Measurements from ENCODE around the gene WWTR1. TPM values are rescaled to one million over a fixed set of nuclear protein-coding genes. Genes with fewer than 3 reads are reported as not detected.

The WWTR1 gene
- total RNA-seq, 2 experiments from 2014 or later = 0.19 to 0.42 TPM

DNA sequence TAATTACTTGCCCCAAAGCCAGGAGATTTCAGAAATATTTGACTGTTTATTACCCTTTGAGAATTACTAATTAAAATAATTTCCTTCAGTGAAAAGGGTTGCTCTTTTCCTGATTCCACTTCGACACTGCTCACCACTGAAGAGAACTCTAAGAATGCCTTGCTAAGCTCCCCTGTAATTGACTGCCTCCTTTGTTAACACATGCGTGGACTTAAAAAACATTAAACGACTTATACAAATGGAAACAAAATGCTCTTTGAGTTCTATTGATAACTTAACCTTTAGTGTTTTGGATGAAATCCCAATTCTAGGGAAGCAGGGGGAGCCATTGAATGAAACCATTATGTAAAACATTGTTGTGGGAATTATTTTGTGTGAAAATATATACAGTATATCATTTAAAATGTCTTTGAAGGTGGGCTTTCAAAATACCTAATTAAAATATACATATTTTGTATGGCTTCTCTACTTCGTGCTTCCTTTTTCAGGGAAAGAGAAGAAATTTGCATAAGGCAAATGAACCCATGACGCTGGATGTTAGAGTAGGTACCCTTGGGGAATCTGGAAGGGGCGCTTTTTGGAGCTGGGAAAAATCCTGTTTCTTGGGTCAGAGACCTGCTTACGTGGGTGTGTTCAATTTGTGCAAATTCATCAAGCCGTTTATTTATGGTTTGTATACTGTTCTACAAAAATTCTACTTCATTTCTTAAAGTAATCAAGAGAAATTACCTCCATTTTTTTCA, 64.2 kb downstream of the WWTR1 start:
- H3K9me3 Mint-ChIP-seq = no peaks in the 10 kb centered on the region
- no peak for DNase-seq
- H3K4me1 Mint-ChIP-seq (ENCODE audit: low read depth) = no peaks in the 10 kb centered on the region
- CTCF ChIA-PET = interaction anchor here (0.7 to 1.1 kb wide), 2 partner anchors 25 to 938 kb away, joined by 3 to 5 read pairs; no protein-coding TSS in a partner anchor
- H3K27me3 Mint-ChIP-seq (ENCODE audit: low read depth) = no peaks in the 10 kb centered on the region
- H3K27ac Mint-ChIP-seq = no peak overlapping the region
- intact Hi-C loops (cut with micrococcal nuclease) = no loop called here
- H3K36me3 Mint-ChIP-seq (ENCODE audit: low read depth) = no peaks in the 10 kb centered on the region
- H3K4me3 Mint-ChIP-seq = no peak overlapping the region

DNA sequence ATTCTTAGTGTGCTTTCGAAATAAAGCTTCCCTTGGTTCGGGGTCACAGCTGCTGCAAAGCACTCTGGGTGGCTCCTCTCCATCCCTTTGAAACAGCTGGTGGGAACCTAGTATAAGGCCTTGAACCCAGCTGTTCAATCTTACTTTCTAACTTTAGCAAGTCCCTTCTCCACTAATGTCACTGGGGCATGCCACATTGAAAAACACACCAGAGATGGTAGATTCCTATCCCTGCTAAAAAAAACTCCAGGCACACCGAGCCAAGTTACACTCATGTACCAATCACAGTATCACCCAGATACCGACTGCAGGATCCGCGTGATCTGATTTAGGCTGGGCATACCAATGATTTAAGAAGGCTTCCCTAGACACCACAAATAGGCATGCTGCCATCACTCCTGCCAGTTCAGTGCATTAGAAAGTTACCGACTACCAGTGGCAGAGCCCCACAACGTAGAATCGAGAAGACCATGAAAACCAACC, 65.0 kb downstream of the WWTR1 start:
- Mint-ChIP-seq H3K27me3 (ENCODE audit: low read depth) (no peaks in the 10 kb centered on the region), H3K27ac (no peak overlapping the region), H3K36me3 (ENCODE audit: low read depth) (no peaks in the 10 kb centered on the region), H3K4me3 (no peak overlapping the region), H3K9me3 (no peaks in the 10 kb centered on the region), H3K4me1 (ENCODE audit: low read depth) (no peaks in the 10 kb centered on the region)
- CTCF ChIA-PET = interaction anchor here (1.1 kb wide), 1 partner anchor 24 kb away, joined by 3 read pairs; no protein-coding TSS in a partner anchor
- no peak for DNase-seq
- intact Hi-C loops (cut with micrococcal nuclease) = no loop called here

DNA sequence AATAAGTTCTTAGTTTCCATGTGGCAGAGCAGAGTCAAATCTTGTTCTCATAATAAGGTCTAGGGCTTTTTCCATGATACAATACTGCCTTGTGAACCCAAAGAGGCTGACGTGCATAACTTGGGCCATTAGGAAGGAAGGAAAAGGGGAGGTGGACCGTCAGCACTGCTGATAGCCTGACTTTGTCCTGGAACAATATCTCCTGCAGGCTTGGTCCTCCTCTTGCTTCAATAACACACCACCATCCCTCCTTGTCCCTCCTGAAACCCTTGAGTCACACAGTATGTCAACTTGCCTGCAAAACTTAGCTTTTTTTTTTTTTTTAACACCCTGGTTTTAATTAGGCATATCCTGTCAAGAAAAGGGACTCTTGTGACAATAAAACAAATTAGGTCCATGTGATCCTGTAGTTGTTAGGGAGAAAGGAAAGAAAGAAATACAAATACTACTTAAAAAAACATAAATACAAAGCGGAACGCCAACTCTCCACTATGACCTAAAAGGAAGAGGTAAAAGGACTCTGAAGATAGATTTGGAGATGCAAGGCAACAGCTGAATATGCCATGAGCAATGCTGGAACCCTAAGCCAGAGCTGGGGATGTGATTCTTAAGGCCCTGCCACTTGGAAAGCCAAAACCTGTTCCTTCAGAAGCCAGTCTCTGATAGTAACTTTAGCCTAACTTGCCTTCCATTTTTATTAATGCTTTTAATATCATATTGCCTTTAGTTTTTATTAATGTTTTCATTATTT, 67.0 kb downstream of the WWTR1 start:
- Mint-ChIP-seq H3K27ac (no peak overlapping the region), H3K36me3 (ENCODE audit: low read depth) (no peaks in the 10 kb centered on the region), H3K4me1 (ENCODE audit: low read depth) (no peaks in the 10 kb centered on the region), H3K9me3 (no peaks in the 10 kb centered on the region), H3K4me3 (no peak overlapping the region), H3K27me3 (ENCODE audit: low read depth) (peaks cover 8% of the 10 kb centered on the region)
- intact Hi-C loops (cut with micrococcal nuclease) = no loop called here
- no peak for DNase-seq
- CTCF ChIA-PET = no interaction called here

DNA sequence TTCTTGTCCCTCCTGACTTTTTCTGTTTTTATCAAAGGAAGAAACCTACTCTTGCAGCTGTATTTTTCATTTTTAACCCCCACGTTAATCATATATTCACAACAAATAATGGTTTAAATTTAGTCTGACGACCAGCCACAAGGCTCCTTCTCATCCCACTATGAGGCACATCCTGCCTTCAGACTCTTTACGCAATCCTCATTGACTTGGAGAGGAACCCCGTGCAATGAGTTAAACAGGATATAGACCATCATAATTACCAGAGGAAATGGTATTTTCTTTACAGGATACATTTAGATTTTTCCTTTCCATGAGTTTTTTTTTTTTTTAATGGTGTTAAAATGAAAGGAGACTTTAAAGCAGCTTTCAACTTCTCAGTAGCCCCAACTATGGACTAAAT, 68.5 kb downstream of the WWTR1 start:
- CTCF ChIA-PET = interaction anchor here (1.2 kb wide), 1 partner anchor 19 kb away, joined by 4 read pairs; no protein-coding TSS in a partner anchor
- Mint-ChIP-seq H3K4me1 (ENCODE audit: low read depth) (no peaks in the 10 kb centered on the region), H3K4me3 (no peak overlapping the region)

DNA sequence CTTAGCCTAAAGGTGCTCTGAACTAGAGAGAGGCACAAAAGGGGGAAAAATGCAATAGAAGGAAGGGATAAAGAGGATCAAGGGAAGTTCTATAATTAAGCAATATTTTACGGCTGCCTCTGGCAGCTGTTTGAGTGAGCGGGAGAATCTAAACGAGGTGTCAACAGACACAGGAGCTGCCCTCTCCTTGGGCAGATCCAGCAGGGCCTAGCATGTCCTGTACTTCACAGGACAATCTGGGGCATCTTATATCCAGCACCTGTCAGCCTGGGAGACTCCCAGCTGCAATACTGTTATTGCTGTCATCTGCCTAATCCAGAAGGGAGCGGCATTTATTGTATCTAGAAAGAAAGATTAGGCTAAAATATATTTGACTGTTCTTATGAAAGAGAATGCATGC, 68.9 kb downstream of the WWTR1 start:
- Mint-ChIP-seq H3K4me3 (no peak overlapping the region), H3K27me3 (ENCODE audit: low read depth) (peaks cover 13% of the 10 kb centered on the region), H3K9me3 (no peaks in the 10 kb centered on the region), H3K4me1 (ENCODE audit: low read depth) (no peaks in the 10 kb centered on the region), H3K27ac (no peak overlapping the region), H3K36me3 (ENCODE audit: low read depth) (no peaks in the 10 kb centered on the region)
- no peak for DNase-seq
- intact Hi-C loops (cut with micrococcal nuclease) = no loop called here
- CTCF ChIA-PET = interaction anchor here (1.2 to 1.3 kb wide), 2 partner anchors 8 to 19 kb away, joined by 4 read pairs; no protein-coding TSS in a partner anchor

More for the DNA sequence above, 68.5 kb downstream of the WWTR1 start:
- no peaks in the 10 kb centered on the region for H3K9me3 Mint-ChIP-seq
- H3K36me3 Mint-ChIP-seq (ENCODE audit: low read depth) = no peaks in the 10 kb centered on the region
- DNase-seq = no peak
- no peak overlapping the region for H3K27ac Mint-ChIP-seq
- peaks cover 9% of the 10 kb centered on the region for H3K27me3 Mint-ChIP-seq (ENCODE audit: low read depth)
- intact Hi-C loops (cut with micrococcal nuclease) = no loop called here

DNA sequence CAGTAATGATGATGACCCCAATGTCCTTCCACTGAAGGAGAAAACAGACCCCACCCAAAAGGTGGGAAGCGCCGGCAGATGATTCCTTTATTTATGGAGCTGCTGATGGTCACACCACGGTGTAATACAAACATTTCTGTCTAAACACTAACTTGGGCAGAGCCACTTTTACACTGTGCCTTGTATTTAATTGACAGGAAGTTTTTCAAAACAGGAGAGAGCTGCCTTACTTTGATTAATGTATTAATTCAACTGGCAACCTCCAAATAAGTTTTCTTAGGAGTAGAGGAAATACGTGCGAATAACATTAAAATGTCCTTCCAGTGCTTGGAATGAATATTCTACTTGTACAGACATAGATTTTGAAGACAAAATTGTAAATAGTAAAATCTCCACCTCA, 70.4 kb downstream of the WWTR1 start:
- Mint-ChIP-seq H3K4me3 (no peak overlapping the region), H3K27ac (no peak overlapping the region), H3K36me3 (ENCODE audit: low read depth) (no peaks in the 10 kb centered on the region), H3K4me1 (ENCODE audit: low read depth) (no peaks in the 10 kb centered on the region), H3K9me3 (no peaks in the 10 kb centered on the region), H3K27me3 (ENCODE audit: low read depth) (peaks cover 14% of the 10 kb centered on the region)
- intact Hi-C loops (cut with micrococcal nuclease) = no loop called here
- no peak for DNase-seq
- CTCF ChIA-PET = interaction anchor here (1.0 kb wide), 1 partner anchor 19 kb away, joined by 4 read pairs; no protein-coding TSS in a partner anchor

DNA sequence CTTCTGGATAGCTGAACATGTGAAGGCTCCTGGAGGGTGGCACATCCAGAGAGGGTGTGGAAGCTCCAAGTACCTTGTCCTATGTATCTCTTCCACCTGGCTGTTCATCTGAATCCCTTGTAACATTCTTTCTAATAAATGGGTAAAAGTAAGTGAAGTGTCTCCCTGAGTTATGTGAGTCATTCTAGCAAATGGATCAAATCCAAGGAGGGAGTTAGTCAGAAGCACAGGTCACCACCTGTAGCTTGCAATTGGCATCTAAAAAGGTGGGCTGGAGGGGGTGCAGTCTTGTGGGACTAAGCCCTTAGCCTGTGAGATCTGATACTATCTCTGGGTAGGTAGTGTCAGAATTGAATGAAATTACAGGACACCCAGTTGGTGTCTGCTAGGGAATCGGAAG, 71.0 kb downstream of the WWTR1 start:
- intact Hi-C loops (cut with micrococcal nuclease) = no loop called here
- no peak overlapping the region for H3K27ac Mint-ChIP-seq
- no peaks in the 10 kb centered on the region for H3K9me3 Mint-ChIP-seq
- H3K27me3 Mint-ChIP-seq (ENCODE audit: low read depth) = peaks cover 14% of the 10 kb centered on the region
- H3K4me1 Mint-ChIP-seq (ENCODE audit: low read depth) = no peaks in the 10 kb centered on the region
- CTCF ChIA-PET = interaction anchor here (0.6 to 1.1 kb wide), 2 partner anchors 18 to 21 kb away, joined by 3 to 4 read pairs; no protein-coding TSS in a partner anchor
- no peak overlapping the region for H3K4me3 Mint-ChIP-seq
- no peaks in the 10 kb centered on the region for H3K36me3 Mint-ChIP-seq (ENCODE audit: low read depth)
- DNase-seq = no peak

DNA sequence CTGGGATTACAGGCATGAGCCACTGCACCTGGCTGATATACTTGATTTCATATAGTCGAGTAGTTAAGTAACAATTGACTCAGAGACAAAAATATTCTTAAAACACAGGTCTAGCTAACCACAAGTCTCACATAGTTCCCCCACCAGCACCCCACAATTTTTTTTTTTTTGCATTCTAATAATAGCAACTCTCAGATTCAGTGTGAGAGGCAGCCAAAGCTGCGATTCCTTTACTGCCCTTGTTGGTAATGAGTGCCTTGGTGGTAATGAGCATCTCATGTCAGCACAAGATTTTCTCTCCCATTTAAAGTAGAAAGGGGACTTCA, 72.5 kb downstream of the WWTR1 start:
- Mint-ChIP-seq H3K4me3 (no peak overlapping the region), H3K27me3 (ENCODE audit: low read depth) (peaks cover 21% of the 10 kb centered on the region), H3K9me3 (no peaks in the 10 kb centered on the region), H3K4me1 (ENCODE audit: low read depth) (no peaks in the 10 kb centered on the region), H3K27ac (no peak overlapping the region), H3K36me3 (ENCODE audit: low read depth) (no peaks in the 10 kb centered on the region)
- DNase-seq = no peak
- intact Hi-C loops (cut with micrococcal nuclease) = no loop called here
- CTCF ChIA-PET = interaction anchor here (0.8 kb wide), 1 partner anchor 16 kb away, joined by 3 read pairs; no protein-coding TSS in a partner anchor

DNA sequence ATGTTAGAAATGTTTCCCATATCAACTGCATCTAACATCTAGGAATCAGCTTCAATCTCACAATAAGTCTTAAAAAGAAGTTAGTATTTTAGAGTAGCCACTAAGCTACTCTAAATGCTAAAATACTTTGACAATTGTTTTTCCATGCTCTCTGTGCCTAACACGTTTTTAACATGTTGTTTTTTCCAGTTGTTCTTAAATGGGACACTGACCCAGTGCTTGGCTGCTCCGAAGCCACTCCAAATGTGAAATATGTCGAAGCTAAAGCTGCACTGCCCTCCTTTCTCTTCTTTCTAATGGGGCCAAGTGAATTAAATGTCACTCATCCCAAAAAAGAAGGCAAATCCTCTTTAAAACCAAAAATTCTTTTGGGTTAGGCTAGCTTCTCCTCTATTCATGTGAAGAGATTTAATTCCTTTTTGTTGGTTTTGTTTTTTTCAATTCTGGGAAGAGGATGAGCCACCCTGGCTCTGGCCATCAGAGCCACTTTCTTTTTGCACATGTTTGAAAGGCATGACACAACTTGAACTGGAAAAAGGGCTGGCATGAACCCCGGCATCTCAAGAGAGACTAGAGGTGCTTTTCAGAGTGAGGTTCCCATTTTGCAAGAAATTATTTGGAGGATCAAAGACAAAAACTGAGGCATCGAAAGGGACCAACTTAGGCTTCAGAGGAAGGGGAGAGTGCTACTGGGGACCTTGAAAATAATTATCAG, 73.7 kb downstream of the WWTR1 start:
- peaks cover 7% of the 10 kb centered on the region for H3K4me1 Mint-ChIP-seq (ENCODE audit: low read depth)
- DNase-seq = no peak
- CTCF ChIA-PET = interaction anchor here (0.7 to 1.0 kb wide), 2 partner anchors 16 to 185 kb away, joined by 3 read pairs; no protein-coding TSS in a partner anchor
- no peak overlapping the region for H3K27ac Mint-ChIP-seq
- H3K36me3 Mint-ChIP-seq (ENCODE audit: low read depth) = no peaks in the 10 kb centered on the region
- H3K27me3 Mint-ChIP-seq (ENCODE audit: low read depth) = peaks cover 24% of the 10 kb centered on the region
- no peak overlapping the region for H3K4me3 Mint-ChIP-seq
- intact Hi-C loops (cut with micrococcal nuclease) = no loop called here
- H3K9me3 Mint-ChIP-seq = no peaks in the 10 kb centered on the region

DNA sequence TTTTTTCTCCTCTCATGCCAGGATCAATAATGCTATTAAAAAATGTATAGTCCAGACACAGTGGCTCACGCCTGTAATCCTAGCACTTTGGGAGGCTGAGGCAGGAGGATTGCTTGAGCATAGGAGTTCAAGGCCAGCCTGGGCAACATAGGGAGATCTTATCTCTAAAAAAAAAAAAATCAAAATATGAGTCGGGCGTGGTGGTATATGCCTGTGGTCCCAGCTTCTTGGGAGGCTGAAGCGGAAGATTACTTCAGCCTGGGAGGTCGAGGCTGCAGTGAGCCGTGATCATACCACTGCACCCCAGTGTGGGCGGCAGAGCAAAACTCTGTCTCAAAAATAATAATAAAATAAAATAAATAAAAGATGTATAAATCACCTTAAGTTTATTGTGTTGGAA, 75.4 kb downstream of the WWTR1 start:
- CTCF ChIA-PET = no interaction called here
- peaks cover 7% of the 10 kb centered on the region for H3K4me1 Mint-ChIP-seq (ENCODE audit: low read depth)
- DNase-seq = no peak
- H3K36me3 Mint-ChIP-seq (ENCODE audit: low read depth) = no peaks in the 10 kb centered on the region
- H3K27me3 Mint-ChIP-seq (ENCODE audit: low read depth) = peaks cover 29% of the 10 kb centered on the region
- H3K4me3 Mint-ChIP-seq = no peak overlapping the region
- H3K9me3 Mint-ChIP-seq = no peaks in the 10 kb centered on the region
- intact Hi-C loops (cut with micrococcal nuclease) = no loop called here
- no peak overlapping the region for H3K27ac Mint-ChIP-seq

DNA sequence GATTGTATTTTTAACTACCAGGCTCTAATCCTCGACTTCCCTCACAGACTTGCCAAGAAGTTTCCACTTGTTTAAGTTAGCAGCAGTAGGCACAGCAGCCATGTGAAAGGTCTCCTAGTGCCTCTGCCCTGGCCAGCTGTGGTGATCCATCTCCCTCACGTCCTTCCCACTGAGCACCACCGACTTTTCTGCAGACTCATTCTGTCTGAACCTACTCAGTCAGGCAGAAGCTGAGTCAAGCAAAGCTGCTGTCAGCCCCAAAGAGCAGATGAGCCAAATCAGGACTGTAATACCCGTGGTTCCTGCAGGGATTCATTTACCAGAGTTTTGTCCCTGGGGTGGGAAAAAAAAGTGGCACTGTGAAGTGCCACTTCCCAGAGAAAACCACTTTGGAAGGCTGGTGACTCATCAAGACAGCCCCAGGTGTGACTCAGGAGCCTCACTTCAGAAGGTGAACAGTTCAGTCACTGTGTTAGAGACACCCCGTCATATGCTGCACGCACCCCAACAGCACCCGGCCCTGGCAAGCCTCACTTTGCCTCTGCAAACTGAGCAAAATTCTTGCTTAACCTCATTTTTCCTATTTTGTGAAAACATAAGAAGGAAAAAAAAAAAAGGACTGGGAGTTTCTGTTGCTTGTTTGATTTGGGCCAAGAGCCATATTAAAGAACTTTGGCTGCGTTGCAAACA, 76.0 kb downstream of the WWTR1 start:
- H3K4me3 Mint-ChIP-seq = no peak overlapping the region
- H3K27me3 Mint-ChIP-seq (ENCODE audit: low read depth) = peaks cover 26% of the 10 kb centered on the region
- H3K36me3 Mint-ChIP-seq (ENCODE audit: low read depth) = no peaks in the 10 kb centered on the region
- H3K4me1 Mint-ChIP-seq (ENCODE audit: low read depth) = peaks cover 7% of the 10 kb centered on the region
- intact Hi-C loops (cut with micrococcal nuclease) = no loop called here
- H3K9me3 Mint-ChIP-seq = no peaks in the 10 kb centered on the region
- DNase-seq = no peak
- CTCF ChIA-PET = interaction anchor here (1.4 kb wide), 1 partner anchor 13 kb away, joined by 9 read pairs; no protein-coding TSS in a partner anchor
- no peak overlapping the region for H3K27ac Mint-ChIP-seq

All from activated naive CD4-positive, alpha-beta T cell treated with anti-CD3 and anti-CD28 coated beads for 36 hours (primary cell).